ENCODE data around the gene ACSF3.

GRCh38 chr16:89131783-89132182, 38.1 kb downstream of the ACSF3 start:
- TF ChIP-seq CTCF (conservative IDR thresholded peaks at IDR 0.05) (no peak), EZH2 (IDR thresholded peaks at IDR 0.05; ENCODE audit: low read depth) (no peak)

All from PC-9 (cell line).